GM12875 (cell line): Measurements from ENCODE around the gene NRF1.

ENCODE experiments used
- H3K4me3 ChIP-seq: one replicate; pipeline ENCODE4 v1.5.1; 2011; ENCODE audit warnings: low read depth, low read length, control low read depth
- TF ChIP-seq, protein P1 (sequence below): IDR thresholded peaks from 2 replicates; pipeline ENCODE4 v1.5.1; 2011; ENCODE audit warnings: low read depth, mild to moderate bottlenecking, control low read depth, inconsistent platforms, low read length, moderate library complexity, borderline replicate concordance; ENCODE audit not compliant: insufficient read depth

Gene NRF1

DNA sequence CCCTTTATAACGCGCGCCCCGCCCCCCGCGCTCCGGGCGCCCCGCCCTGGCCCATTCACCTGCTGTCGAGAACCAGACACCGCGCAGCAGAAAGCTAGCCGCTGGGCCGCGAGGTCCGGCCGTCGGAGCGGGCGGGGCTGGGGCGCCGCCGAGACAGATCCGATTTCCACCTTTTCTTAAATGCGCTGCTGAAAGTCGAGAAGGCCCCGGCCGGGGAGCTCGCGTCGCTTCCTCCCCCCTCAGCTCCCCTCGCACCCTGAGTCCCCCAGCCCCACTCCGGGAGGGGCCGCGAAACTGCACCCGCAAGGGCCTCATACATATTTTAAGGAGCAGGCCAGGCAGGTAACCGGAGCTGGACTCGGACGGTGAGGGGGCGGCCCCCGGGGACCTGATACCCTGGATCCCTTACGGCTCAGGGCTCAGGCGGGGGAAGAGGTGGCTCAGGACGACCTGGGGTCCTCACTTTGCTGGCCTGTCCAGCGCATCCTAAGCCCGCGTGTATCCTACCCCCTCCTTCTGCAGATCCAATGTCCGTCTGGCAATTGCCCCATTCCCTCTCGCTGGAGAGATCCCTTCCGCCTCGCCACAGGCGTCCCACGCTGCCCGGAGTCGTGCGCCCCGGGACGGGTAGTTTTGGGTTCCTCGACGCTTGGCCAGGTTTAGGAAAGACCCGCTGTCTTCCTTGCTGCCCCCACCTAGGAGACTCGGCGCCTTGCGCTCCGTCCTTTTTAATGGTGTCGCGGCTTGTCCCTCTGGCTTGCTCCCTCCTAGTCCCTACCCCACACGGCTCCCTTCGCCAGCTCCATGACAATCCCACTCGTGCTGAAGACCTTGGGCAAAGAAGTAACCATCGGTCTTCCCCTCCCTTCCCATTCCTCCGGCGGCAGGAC, 170.7 kb downstream of the NRF1 start:
- TF ChIP-seq, protein P1, sequence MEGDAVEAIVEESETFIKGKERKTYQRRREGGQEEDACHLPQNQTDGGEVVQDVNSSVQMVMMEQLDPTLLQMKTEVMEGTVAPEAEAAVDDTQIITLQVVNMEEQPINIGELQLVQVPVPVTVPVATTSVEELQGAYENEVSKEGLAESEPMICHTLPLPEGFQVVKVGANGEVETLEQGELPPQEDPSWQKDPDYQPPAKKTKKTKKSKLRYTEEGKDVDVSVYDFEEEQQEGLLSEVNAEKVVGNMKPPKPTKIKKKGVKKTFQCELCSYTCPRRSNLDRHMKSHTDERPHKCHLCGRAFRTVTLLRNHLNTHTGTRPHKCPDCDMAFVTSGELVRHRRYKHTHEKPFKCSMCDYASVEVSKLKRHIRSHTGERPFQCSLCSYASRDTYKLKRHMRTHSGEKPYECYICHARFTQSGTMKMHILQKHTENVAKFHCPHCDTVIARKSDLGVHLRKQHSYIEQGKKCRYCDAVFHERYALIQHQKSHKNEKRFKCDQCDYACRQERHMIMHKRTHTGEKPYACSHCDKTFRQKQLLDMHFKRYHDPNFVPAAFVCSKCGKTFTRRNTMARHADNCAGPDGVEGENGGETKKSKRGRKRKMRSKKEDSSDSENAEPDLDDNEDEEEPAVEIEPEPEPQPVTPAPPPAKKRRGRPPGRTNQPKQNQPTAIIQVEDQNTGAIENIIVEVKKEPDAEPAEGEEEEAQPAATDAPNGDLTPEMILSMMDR: no peak
- no peak overlapping the region for H3K4me3 ChIP-seq

DNA sequence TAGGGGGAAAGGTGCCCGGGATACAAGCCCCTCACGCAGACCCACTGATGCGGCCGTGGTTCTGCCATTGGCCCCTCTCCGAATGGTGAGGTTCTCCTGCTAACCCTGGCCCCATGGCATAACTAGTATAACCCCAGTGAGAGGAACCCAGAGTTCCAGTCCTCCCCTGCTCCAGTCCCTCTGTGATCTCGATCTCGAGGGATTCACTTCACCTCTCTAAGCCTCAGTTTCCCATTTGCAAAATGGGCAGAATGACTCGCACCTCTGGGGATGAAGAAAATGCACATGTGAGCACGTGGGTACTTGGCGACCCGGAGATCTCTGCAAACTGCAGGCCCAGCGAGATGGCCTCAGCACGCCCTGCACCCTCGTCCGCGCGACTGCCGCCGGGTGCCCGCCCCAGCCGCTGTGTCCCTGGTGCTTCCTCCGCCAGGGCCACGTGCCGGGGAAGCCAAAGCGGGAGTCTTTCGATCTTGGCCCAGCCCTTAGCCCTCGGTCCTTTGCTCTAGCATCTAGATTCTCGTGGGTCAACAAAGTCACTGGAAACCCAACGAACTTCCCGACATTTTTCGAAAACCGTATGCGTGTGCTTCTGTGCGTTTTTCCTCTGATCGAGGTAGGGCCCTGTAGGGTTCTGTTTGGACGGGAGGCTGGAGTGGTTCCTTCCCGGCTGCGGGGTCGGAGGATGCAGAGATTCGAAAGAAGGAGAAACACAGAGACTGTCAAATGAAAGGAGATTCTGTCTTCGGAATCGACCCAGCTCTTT, 171.5 kb downstream of the NRF1 start:
- TF ChIP-seq, protein P1: no peak
- H3K4me3 ChIP-seq: no peak overlapping the region

DNA sequence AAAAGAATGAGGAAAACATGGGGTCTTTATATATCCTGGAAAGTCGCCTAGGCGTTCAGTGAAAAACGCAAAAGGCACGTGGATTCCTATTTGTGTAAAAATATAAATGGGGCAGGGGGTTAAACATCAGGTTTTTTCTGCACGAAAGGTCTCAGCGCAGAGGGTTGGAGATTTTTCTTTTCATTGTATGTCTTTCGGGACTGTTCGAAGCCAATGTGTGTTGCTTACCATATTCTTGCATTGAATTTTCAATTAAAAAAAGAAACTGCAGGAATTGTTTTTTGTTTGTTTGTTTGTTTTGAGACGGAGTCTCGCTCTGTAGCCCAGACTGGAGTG, 172.0 kb downstream of the NRF1 start:
- no peak overlapping the region for H3K4me3 ChIP-seq
- TF ChIP-seq, protein P1: no peak

DNA sequence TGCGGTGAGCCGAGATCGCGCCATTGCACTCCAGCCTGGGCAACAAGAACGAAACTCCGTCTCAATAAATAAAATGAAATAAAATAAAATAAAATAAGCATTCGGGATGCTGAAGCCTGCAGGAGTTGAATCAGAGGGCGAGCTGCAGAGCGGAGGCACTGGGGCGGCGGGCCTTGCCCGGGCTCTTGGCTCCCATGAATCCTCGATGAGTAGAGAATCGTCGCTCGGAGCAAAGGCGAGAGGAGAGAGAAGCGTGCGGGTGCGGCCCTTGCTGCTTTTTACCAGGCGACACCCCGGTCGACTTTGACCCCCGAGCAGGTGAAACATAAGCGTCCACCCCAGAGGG, 172.9 kb downstream of the NRF1 start:
- TF ChIP-seq, protein P1: no peak
- H3K4me3 ChIP-seq: no peak overlapping the region

DNA sequence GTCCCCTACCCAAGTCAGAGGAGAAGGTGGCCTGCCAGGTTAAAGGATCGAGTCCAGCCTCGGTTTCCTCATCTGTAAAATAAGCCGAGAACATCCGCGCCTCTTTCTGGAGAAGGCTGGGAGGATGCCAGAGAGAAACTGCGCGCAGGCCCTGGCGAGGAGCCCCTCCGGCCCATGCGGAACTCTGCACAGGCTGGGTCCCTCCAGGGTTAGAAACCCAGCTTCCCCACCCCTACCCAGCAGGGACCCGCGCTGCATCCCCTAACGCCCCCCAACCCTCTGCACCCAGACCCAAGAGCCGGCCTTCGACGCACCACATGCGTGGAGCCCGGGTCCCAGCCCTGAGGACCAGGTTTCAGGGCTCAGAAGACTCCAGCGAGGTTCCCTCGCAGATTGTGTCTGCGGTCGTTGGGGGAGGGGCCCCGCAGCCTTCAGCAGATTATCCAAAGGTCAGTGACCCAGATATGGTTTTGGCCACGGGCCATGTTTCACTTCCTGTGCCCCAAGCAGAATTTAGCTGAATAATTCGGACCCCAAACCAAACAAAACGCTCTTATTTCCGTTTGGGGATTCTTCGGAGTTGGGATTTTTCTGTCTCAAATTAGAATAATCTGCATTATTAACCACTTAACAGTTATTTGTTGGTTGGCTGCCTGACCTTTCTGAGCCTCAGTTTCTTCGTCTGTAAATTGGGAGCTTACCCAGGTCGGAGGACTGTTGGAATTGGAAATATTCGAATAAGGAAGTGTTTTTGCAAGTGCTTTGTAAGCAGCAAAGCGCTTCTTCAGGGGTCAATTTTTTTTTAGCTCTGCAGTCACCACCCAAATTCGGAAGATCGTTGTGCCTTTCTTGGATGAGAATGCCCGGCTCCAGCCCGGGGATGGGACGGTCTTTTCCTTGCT, 173.5 kb downstream of the NRF1 start:
- TF ChIP-seq, protein P1: no peak
- peak overlapping the region; percentile 5 for H3K4me3 ChIP-seq

DNA sequence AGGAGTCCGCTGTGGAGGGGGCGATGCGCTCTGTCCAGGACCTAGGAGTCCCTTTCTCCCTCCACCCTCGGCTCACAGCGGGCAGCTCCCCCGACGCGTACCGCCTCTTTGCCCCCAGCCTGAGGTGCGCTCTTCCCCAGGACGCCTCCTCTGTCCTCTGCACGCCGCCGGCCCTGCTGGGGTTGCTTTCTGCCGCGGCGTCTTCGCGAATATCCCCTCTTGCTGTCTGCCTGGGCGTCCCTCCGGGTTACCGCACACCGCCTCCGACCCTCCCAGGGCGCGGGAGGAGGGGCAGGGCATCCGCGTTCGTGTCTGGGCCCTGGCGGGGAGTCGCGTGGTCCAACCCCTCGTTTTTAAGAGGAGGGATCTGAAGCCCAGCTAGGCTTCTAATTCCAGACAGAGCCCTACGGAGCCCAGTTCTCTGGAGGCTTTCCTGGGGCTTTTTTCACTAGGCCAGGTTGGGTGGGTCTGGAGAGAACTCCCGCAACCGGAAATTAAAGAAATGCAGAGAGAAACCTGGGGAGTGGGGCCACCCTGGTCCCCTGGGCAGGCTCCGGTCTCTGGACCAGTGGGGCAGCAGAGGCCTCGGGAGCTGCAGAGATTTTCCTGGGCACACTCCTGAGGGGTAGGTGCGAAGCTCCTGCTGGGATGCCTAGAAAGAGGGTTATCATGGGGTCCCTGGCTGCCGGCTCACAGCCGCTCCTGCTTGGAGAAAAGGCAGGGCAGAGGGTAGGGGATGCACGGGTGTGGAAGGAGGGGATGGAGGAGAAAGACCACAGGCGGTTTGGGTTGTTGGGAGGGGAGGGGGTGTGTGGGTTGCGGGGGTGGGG, 174.4 kb downstream of the NRF1 start:
- TF ChIP-seq, protein P1: no peak
- H3K4me3 ChIP-seq: no peak overlapping the region
